OCI-LY3 (cell line): Measurements from ENCODE around the gene THAP3.
"Not testable (repeated sequence)": the region's sequence is repeated elsewhere in the genome, so short reads cannot be mapped to it uniquely, and the experiment has no call there.

Experiments
- H2AFZ ChIP-seq: fragments of 200-600, 300-600 bp; shearing (Covaris generic); 2 replicates; pipeline ENCODE4 v1.6.0; 2014; ENCODE audit warnings: antibody characterized with exemption, low read depth, low read length
- H3K27ac ChIP-seq: fragments of 200-600, 300-600 bp; sonication (generic); 2 replicates; pipeline ENCODE4 v1.5.1; 2014; ENCODE audit warnings: mild to moderate bottlenecking, low read length, moderate library complexity, mixed read lengths
- H3K27me3 ChIP-seq: fragments of 200-600, 300-600 bp; sonication (generic); 2 replicates; pipeline ENCODE4 v1.6.1; 2014; ENCODE audit warnings: low read depth, low read length, mixed read lengths
- H3K36me3 ChIP-seq: fragments of 200-600, 300-600 bp; sonication (generic); replicated peaks from 2 replicates; pipeline ENCODE3; 2014; ENCODE audit warnings: low read depth, low read length, mixed read lengths
- H3K4me1 ChIP-seq: fragments of 300-600, 200-600 bp; sonication (generic); 2 replicates; pipeline ENCODE4 v1.6.1; 2014; ENCODE audit warnings: low read length, mixed read lengths
- H3K4me2 ChIP-seq: fragments of 200-600, 300-600 bp; sonication (generic); 2 replicates; pipeline ENCODE4 v1.6.1; 2014; ENCODE audit warnings: low read length, mixed read lengths
- H3K4me3 ChIP-seq: fragments of 300-600, 200-600 bp; sonication (generic); 2 replicates; pipeline ENCODE4 v1.5.1; 2014; ENCODE audit warnings: antibody characterized with exemption, mild to moderate bottlenecking, low read length, moderate library complexity
- H3K79me2 ChIP-seq: fragments of 300-600, 200-600 bp; shearing (Covaris generic); 2 replicates; pipeline ENCODE4 v1.6.1; 2014; ENCODE audit warnings: mild to moderate bottlenecking, low read length, mixed read lengths
- H3K9ac ChIP-seq: fragments of 300-600, 200-600 bp; shearing (Covaris generic); 2 replicates; pipeline ENCODE4 v1.6.0; 2014; ENCODE audit warnings: mild to moderate bottlenecking, low read length, moderate library complexity
- H3K9me3 ChIP-seq: fragments of 200-600, 300-600 bp; shearing (Covaris generic); 2 replicates; pipeline ENCODE4 v1.6.1; 2014; ENCODE audit warnings: low read length, mixed read lengths; ENCODE audit not compliant: insufficient read depth
- H4K20me1 ChIP-seq: fragments of 200-600, 300-600 bp; sonication (generic); 2 replicates; pipeline ENCODE4 v1.6.1; 2016; ENCODE audit warnings: low read length, mixed read lengths; ENCODE audit not compliant: insufficient read depth
- EZH2phosphoT487 ChIP-seq: fragments of 200-600 bp; shearing (Covaris generic); IDR thresholded peaks from 2 replicates; pipeline ENCODE4 v1.6.1; 2018; ENCODE audit warnings: antibody characterized with exemption, mixed run types, low read depth
- TF ChIP-seq, protein P1 (sequence below): fragments of 200-600, 300-600 bp; sonication (generic); IDR thresholded peaks from 2 replicates; pipeline ENCODE4 v1.5.1; 2014; ENCODE audit warnings: antibody characterized with exemption, low read length, low read depth

The THAP3 gene

DNA sequence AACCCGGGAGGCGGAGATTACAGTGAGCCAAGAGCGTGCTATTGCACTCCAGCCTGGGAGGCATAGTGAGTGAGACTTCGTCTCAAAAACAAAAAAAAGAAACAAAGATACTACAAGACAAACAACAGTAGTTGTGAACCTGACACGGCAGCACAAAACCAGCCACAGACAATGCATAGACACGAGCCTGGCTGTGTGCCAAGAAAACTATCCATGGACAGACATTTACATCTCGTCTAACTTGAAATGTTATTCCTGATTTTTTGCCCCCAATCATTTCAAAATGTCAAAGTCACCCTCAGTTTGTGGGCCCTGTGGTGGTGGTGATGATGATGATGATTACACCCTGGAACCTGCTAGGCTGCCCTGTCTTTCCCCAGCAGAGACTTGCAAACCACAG lies 28.3 kb upstream of the THAP3 start:
- Histone ChIP-seq H3K79me2 (peaks cover 52% of the 10 kb centered on the region), H3K27ac (no peak overlapping the region), H3K9me3 (no peaks in the 10 kb centered on the region), H3K9ac (no peak overlapping the region), H3K4me1 (peaks cover 12% of the 10 kb centered on the region), H3K4me3 (no peak overlapping the region), H3K27me3 (no peaks in the 10 kb centered on the region), H4K20me1 (peaks cover 30% of the 10 kb centered on the region), H2AFZ (no peak overlapping the region), H3K36me3 (peaks cover 17% of the 10 kb centered on the region), H3K4me2 (no peak overlapping the region)
- TF ChIP-seq EZH2phosphoT487, result no peak
- TF ChIP-seq, protein P1, sequence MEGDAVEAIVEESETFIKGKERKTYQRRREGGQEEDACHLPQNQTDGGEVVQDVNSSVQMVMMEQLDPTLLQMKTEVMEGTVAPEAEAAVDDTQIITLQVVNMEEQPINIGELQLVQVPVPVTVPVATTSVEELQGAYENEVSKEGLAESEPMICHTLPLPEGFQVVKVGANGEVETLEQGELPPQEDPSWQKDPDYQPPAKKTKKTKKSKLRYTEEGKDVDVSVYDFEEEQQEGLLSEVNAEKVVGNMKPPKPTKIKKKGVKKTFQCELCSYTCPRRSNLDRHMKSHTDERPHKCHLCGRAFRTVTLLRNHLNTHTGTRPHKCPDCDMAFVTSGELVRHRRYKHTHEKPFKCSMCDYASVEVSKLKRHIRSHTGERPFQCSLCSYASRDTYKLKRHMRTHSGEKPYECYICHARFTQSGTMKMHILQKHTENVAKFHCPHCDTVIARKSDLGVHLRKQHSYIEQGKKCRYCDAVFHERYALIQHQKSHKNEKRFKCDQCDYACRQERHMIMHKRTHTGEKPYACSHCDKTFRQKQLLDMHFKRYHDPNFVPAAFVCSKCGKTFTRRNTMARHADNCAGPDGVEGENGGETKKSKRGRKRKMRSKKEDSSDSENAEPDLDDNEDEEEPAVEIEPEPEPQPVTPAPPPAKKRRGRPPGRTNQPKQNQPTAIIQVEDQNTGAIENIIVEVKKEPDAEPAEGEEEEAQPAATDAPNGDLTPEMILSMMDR, result no peak

DNA sequence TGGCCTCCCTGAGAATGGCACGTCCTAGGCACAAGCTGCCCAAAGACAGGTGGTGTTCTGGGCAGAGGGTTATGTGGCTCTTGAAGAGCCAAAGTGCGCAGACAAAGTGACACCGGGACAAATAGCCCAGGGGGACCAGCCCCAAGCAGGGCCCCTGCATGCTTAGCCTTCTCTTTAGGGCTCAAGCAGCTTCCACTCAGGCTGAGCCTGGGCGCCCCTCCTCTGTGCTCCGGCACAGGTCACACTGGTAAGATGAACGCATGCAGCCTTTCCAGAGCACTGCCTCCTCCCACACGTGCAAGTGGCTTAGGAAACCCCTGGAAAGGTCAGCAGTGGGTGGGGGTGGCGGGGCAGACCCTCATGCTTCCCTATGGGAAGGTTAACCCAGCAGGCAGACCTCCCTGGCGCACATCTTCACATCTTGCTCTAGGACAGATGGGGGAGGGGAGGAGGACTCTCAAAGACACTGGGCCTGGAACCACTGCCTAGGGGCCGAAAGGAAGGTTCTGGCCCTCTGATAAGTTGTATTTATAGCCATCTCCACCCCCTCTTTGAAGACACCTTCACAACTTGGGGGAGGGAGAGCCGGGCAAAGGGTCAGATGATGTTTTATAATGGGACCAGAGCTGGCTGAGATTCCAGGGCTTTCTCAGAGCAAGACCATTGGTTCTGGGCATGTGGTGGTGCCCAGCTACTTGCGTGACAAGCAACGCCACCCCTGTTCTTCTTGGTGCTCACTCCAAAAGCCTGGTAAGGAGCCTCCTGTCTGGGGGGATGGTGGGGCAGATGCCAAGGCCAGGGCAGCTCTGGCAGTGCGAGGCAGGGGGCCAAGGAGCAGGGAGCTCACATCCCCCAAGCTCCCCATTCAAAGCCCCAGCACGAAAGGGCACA lies 27.5 kb upstream of the THAP3 start:
- Histone ChIP-seq H3K9me3 (no peaks in the 10 kb centered on the region), H3K9ac (no peak overlapping the region), H3K36me3 (peaks cover 17% of the 10 kb centered on the region), H3K79me2 (peaks cover 59% of the 10 kb centered on the region), H3K27ac (no peak overlapping the region), H4K20me1 (peaks cover 30% of the 10 kb centered on the region), H3K4me1 (peaks cover 12% of the 10 kb centered on the region), H3K4me2 (no peak overlapping the region), H2AFZ (no peak overlapping the region), H3K27me3 (no peaks in the 10 kb centered on the region), H3K4me3 (no peak overlapping the region)
- TF ChIP-seq, protein P1, result no peak
- no peak for TF ChIP-seq EZH2phosphoT487

DNA sequence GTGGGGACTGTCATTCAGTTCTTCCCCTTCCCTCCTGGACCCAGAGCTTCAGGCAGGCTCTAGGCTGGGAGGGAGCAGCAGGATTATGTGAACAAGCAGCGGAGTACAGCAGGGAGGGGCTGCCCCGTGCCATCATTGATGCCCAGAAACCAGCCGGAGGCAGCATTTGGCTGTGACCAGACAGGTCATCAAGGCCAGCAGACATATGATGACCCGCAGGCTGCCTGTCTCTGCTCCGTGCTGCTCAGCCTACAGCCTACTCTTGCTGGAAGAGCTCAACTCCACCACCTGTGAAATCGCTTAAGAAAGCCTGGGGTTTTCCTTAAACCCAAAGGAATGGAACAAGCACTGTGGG lies 26.9 kb upstream of the THAP3 start:
- TF ChIP-seq EZH2phosphoT487, result no peak
- TF ChIP-seq, protein P1, result no peak
- Histone ChIP-seq H3K27ac (no peak overlapping the region), H4K20me1 (peaks cover 30% of the 10 kb centered on the region), H3K4me2 (no peak overlapping the region), H3K79me2 (peaks cover 64% of the 10 kb centered on the region), H2AFZ (no peak overlapping the region), H3K27me3 (no peaks in the 10 kb centered on the region), H3K9me3 (no peaks in the 10 kb centered on the region), H3K4me1 (peaks cover 12% of the 10 kb centered on the region), H3K9ac (no peak overlapping the region), H3K36me3 (peaks cover 17% of the 10 kb centered on the region), H3K4me3 (no peak overlapping the region)

DNA sequence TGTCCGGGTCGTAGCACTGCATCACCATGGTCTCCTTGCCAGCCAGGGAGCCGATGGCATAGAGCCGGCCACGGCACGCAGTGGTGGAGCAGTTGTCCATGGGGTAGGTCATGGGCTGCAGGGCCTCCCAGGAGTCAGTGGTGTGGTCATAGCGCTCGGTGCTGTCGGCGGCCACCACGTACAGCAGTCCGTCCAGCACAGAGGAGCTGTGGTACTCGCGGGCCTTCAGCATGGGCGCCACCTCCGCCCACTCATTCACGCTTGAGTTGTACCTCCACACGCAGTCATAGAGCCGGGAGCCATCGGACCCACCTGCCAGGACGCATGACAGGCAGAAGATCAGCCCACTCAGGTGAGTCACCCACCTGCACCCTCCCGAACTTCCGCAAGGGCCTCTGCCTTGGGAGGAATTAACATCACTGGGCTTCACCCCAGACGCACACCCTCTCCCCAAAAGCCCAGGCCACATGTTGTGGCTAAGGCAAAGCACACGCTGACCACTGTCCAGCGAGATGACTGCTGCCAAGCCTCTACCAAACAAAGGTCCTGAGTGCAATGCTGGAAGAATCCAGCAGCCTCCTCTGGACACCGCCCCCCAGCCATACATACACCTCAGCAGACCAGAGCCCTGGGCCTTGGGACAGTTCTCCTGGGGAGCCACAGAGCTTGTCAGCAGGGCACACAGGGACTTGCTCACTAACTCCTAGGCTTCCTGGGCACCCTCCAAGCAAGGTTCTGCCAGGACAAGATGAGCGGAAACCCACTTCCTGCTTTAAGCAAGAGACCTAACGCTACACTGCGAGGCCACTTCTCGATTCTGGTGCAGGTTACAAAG lies 25.3 kb upstream of the THAP3 start:
- Histone ChIP-seq H3K9ac (0 out of 2 replicates have a peak overlapping the region, but pooled peaks have one; percentile 16), H3K9me3 (no peaks in the 10 kb centered on the region), H3K4me3 (peak overlapping the region; percentile 90), H3K4me1 (peaks cover 22% of the 10 kb centered on the region), H4K20me1 (peaks cover 30% of the 10 kb centered on the region), H3K27me3 (no peaks in the 10 kb centered on the region), H3K27ac (no peak overlapping the region), H3K36me3 (peaks cover 17% of the 10 kb centered on the region), H3K4me2 (peak overlapping the region; percentile 99), H2AFZ (no peak overlapping the region), H3K79me2 (peaks cover 64% of the 10 kb centered on the region)
- TF ChIP-seq, protein P1, result no peak
- TF ChIP-seq EZH2phosphoT487, result no peak

DNA sequence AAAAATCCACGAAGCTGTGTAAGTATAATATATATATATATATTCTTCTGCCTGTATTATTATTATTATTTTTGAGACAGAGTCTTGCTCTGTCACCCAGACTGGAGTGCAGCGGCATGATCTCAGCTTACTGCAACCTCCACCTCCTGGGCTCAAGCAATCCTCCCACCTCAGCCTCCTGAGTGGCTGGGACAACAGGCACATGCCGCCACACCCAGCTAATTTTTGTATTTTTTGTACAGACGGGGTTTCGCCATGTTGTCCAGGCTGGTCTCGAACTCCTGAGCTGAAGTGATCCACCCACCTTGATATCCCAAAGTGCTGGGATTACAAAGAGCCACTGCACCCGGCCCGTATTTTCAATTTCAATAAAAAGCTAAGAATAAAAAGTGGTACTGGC lies 24.7 kb upstream of the THAP3 start:
- peak overlapping the region; percentile 90 for H3K4me3 ChIP-seq
- not testable (repeated sequence) for H3K27ac ChIP-seq, H2AFZ ChIP-seq, H3K9me3 ChIP-seq, H3K27me3 ChIP-seq
- H3K79me2 ChIP-seq, result peaks cover 64% of the 10 kb centered on the region
- H3K4me2 ChIP-seq, result peak overlapping the region; percentile 99
- H3K36me3 ChIP-seq, result peaks cover 17% of the 10 kb centered on the region
- H4K20me1 ChIP-seq, result peaks cover 30% of the 10 kb centered on the region
- H3K9ac ChIP-seq, result peak overlapping the region; percentile 73
- peaks cover 25% of the 10 kb centered on the region for H3K4me1 ChIP-seq
